ENCODE data around the gene ISCA2.

ISCA2 gene

DNA sequence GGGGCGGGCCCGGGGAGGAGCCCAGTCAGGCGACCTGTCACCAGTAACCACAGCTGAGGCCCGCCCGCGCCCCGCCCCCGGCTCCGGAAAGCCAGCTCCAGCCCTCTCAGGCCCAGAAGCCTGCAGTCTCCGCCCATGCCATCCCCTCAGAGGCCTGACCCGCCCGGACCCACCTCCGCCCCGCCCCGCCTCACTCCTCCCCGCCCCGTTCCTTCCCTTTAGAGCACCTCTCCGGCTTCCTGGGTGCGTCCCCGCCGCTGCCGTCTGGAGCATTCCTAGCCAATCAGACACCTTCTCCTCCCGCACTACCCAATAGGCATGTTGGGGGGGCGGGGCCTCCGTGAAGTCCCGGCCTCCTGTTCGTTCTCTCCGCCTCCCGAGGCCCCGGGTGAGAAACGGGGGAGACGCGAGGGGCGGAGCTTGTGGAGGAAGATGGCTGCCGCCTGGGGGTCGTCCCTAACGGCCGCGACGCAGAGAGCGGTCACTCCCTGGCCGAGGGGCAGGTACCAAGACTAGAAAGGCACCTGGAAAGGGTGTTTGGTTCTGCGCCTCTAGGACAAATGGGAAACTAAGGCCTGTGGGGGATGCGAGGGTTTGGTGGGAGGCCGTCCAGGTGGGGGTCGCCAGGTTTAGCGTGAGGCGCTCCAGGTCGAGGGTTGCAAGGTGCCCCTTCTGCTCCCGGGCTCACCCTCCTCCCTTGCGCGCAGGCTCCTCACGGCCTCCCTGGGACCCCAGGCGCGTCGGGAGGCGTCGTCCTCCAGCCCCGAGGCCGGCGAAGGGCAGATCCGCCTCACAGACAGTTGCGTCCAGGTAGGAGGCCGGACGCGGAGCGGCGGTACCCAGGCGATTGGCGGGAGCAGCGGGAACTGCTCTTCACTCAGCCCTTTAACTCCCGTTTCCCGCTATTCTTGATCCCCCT is at the start of gene ISCA2 (continued):
- TF ChIP-seq ZNF24 (tag by site-specific recombination; IDR thresholded peaks at IDR 0.05) (no peak), ZNF629 (tag by site-specific recombination; IDR thresholded peaks at IDR 0.05) (0 out of 2 replicates have a peak, but pooled peaks have one; percentile 30), ZNF354C (tag by site-specific recombination; IDR thresholded peaks at IDR 0.05; ENCODE audit: borderline replicate concordance, low read depth) (no peak), GLI2 (tag by site-specific recombination; IDR thresholded peaks at IDR 0.05; ENCODE audit: borderline replicate concordance, low read depth) (no peak), ZNF670 (tag by site-specific recombination; IDR thresholded peaks at IDR 0.05; ENCODE audit: low read depth) (no peak), ZBTB7A (tag by site-specific recombination; IDR thresholded peaks at IDR 0.05; ENCODE audit: low read depth) (peak; percentile 90), ZNF626 (tag by site-specific recombination; IDR thresholded peaks at IDR 0.05) (no peak), ZBTB8A (tag by site-specific recombination; IDR thresholded peaks at IDR 0.05) (0 out of 2 replicates have a peak, but pooled peaks have one; percentile 18), TRIM28 (IDR thresholded peaks at IDR 0.05; ENCODE audit: borderline replicate concordance, low read length) (no peak), ZNF274 (IDR thresholded peaks at IDR 0.05; ENCODE audit: low read length) (no peak), ZNF274 (tag by site-specific recombination; IDR thresholded peaks at IDR 0.05; ENCODE audit: borderline replicate concordance) (no peak), ZBTB20 (tag by site-specific recombination; IDR thresholded peaks at IDR 0.05) (peak; percentile 41; the same call in 1 of the 2 replicates), ZNF416 (tag by site-specific recombination; IDR thresholded peaks at IDR 0.05) (no peak), ZNF341 (tag by site-specific recombination; IDR thresholded peaks at IDR 0.05; ENCODE audit: low read depth) (peak; percentile 53; the same call in 1 of the 2 replicates), ZNF10 (tag by site-specific recombination; IDR thresholded peaks at IDR 0.05) (no peak), ZNF19 (tag by site-specific recombination; IDR thresholded peaks at IDR 0.05; ENCODE audit: low read depth) (no peak), ZFP3 (tag by site-specific recombination; IDR thresholded peaks at IDR 0.05; ENCODE audit: low read depth) (no peak), IKZF3 (tag by site-specific recombination; IDR thresholded peaks at IDR 0.05) (no peak), ZBTB17 (tag by site-specific recombination; IDR thresholded peaks at IDR 0.05) (no peak; the same call in 1 of the 2 replicates), ZNF792 (tag by site-specific recombination; IDR thresholded peaks at IDR 0.05) (no peak), HOXD13 (CRISPR knock-in tag; IDR thresholded peaks at IDR 0.05; ENCODE audit: borderline replicate concordance) (no peak), ZNF394 (tag by site-specific recombination; IDR thresholded peaks at IDR 0.05; ENCODE audit: borderline replicate concordance) (peak; percentile 23; the same call in 1 of the 2 replicates), ZNF600 (tag by site-specific recombination; IDR thresholded peaks at IDR 0.05) (peak; percentile 53; the same call in 1 of the 2 replicates)
- TF ChIP-seq, protein P1, sequence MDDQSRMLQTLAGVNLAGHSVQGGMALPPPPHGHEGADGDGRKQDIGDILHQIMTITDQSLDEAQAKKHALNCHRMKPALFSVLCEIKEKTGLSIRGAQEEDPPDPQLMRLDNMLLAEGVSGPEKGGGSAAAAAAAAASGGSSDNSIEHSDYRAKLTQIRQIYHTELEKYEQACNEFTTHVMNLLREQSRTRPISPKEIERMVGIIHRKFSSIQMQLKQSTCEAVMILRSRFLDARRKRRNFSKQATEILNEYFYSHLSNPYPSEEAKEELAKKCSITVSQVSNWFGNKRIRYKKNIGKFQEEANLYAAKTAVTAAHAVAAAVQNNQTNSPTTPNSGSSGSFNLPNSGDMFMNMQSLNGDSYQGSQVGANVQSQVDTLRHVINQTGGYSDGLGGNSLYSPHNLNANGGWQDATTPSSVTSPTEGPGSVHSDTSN (CRISPR knock-in tag; IDR thresholded peaks at IDR 0.05), result no peak
- TF ChIP-seq, protein P2, sequence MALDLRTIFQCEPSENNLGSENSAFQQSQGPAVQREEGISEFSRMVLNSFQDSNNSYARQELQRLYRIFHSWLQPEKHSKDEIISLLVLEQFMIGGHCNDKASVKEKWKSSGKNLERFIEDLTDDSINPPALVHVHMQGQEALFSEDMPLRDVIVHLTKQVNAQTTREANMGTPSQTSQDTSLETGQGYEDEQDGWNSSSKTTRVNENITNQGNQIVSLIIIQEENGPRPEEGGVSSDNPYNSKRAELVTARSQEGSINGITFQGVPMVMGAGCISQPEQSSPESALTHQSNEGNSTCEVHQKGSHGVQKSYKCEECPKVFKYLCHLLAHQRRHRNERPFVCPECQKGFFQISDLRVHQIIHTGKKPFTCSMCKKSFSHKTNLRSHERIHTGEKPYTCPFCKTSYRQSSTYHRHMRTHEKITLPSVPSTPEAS (tag by site-specific recombination; IDR thresholded peaks at IDR 0.05), result no peak
- TF ChIP-seq, protein P3, sequence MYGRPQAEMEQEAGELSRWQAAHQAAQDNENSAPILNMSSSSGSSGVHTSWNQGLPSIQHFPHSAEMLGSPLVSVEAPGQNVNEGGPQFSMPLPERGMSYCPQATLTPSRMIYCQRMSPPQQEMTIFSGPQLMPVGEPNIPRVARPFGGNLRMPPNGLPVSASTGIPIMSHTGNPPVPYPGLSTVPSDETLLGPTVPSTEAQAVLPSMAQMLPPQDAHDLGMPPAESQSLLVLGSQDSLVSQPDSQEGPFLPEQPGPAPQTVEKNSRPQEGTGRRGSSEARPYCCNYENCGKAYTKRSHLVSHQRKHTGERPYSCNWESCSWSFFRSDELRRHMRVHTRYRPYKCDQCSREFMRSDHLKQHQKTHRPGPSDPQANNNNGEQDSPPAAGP (tag by site-specific recombination; IDR thresholded peaks at IDR 0.05), result 0 out of 2 replicates have a peak, but pooled peaks have one; percentile 28
- TF ChIP-seq, protein P4, sequence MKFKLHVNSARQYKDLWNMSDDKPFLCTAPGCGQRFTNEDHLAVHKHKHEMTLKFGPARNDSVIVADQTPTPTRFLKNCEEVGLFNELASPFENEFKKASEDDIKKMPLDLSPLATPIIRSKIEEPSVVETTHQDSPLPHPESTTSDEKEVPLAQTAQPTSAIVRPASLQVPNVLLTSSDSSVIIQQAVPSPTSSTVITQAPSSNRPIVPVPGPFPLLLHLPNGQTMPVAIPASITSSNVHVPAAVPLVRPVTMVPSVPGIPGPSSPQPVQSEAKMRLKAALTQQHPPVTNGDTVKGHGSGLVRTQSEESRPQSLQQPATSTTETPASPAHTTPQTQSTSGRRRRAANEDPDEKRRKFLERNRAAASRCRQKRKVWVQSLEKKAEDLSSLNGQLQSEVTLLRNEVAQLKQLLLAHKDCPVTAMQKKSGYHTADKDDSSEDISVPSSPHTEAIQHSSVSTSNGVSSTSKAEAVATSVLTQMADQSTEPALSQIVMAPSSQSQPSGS (tag by site-specific recombination; IDR thresholded peaks at IDR 0.05; ENCODE audit: low read depth), result no peak
- TF ChIP-seq, protein P5, sequence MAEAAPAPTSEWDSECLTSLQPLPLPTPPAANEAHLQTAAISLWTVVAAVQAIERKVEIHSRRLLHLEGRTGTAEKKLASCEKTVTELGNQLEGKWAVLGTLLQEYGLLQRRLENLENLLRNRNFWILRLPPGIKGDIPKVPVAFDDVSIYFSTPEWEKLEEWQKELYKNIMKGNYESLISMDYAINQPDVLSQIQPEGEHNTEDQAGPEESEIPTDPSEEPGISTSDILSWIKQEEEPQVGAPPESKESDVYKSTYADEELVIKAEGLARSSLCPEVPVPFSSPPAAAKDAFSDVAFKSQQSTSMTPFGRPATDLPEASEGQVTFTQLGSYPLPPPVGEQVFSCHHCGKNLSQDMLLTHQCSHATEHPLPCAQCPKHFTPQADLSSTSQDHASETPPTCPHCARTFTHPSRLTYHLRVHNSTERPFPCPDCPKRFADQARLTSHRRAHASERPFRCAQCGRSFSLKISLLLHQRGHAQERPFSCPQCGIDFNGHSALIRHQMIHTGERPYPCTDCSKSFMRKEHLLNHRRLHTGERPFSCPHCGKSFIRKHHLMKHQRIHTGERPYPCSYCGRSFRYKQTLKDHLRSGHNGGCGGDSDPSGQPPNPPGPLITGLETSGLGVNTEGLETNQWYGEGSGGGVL (tag by site-specific recombination; IDR thresholded peaks at IDR 0.05), result peak; percentile 8; the same call in 1 of the 2 replicates
- TF ChIP-seq, protein P6, sequence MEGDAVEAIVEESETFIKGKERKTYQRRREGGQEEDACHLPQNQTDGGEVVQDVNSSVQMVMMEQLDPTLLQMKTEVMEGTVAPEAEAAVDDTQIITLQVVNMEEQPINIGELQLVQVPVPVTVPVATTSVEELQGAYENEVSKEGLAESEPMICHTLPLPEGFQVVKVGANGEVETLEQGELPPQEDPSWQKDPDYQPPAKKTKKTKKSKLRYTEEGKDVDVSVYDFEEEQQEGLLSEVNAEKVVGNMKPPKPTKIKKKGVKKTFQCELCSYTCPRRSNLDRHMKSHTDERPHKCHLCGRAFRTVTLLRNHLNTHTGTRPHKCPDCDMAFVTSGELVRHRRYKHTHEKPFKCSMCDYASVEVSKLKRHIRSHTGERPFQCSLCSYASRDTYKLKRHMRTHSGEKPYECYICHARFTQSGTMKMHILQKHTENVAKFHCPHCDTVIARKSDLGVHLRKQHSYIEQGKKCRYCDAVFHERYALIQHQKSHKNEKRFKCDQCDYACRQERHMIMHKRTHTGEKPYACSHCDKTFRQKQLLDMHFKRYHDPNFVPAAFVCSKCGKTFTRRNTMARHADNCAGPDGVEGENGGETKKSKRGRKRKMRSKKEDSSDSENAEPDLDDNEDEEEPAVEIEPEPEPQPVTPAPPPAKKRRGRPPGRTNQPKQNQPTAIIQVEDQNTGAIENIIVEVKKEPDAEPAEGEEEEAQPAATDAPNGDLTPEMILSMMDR (tag by site-specific recombination; IDR thresholded peaks at IDR 0.05), result peak; percentile 18; the same call in 1 of the 2 replicates
